GM21528 (cell line): ENCODE measurements around the gene FAM72D.
"Not testable (repeated sequence)": the region's sequence is repeated elsewhere in the genome, so short reads cannot be mapped to it uniquely, and the experiment has no call there.

Experiments
- ATAC-seq: cut with Tn5 transposase; IDR thresholded peaks from one replicate; pipeline ENCODE4 v1.9.1; 2021; ENCODE audit warnings: mild to moderate bottlenecking, moderate library complexity; ENCODE audit not compliant: unreplicated experiment, low FRiP score

The FAM72D gene

DNA sequence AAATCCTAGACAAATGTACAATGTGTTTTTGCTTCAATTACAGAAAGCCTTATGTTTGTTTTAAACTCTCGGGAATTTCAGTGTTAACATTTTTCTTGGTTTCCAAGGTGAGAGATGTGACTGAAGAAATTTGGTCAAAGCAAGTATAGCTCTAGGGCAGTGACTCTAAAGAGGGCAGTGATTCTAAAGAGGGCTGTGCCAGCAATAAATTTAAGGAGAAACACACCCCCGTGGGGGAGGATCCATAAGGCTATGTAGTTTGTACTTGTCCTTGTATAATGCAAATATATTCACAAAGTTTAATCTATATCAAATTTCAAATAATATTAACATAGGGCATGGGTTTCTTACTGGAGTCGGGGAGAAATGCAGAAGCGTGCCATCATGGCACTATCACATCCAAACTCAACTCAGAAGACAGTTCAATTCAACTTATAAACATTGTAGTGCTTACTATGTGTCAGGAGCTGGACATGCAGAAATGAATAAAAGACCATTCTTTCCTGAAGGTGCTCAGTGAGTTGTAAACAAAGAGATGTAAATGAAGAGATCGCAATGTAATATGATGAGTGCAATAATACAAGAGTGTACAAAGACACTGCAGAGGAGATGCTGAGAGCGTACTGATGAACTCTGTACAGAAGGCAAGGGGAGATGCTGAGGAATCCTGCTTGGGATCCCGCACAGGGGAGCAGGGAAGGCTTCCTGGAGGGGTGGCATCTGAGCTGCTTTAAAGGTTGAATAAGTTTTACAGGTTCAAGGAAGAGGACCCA is 13.1 kb upstream of the FAM72D start:
- not testable (repeated sequence) for ATAC-seq

DNA sequence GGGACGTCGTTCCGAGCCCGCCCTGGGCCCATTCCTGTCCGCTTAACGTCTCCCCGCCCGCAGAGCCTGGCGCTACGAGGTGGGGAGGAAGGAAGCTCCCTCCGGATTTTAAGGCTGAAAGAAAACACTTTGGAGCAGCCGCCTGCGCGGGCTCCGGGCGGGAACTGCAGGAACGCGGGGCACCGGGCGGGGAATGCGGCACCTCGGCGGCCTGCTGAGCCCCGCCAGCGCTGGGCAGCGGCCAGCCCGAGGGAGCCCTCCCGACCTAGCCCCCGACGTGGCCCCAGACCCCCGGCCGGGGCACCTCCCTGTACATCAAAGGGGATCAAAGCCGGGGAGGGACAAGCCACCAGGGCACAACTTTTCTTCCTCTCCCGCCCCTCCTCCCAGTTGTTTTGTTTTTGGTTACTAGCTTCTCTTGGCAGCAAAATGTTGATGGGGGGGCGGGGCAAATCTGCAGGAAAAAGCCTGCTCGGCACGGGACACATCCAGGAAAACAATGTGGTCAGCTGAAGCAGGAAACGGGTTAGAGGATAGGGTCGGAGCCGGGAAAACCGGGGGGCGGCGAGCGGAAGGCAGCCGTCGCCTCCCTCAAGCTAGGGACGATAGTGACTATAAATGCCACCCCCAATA is 2.1 kb upstream of the FAM72D start:
- not testable (repeated sequence) for ATAC-seq

DNA sequence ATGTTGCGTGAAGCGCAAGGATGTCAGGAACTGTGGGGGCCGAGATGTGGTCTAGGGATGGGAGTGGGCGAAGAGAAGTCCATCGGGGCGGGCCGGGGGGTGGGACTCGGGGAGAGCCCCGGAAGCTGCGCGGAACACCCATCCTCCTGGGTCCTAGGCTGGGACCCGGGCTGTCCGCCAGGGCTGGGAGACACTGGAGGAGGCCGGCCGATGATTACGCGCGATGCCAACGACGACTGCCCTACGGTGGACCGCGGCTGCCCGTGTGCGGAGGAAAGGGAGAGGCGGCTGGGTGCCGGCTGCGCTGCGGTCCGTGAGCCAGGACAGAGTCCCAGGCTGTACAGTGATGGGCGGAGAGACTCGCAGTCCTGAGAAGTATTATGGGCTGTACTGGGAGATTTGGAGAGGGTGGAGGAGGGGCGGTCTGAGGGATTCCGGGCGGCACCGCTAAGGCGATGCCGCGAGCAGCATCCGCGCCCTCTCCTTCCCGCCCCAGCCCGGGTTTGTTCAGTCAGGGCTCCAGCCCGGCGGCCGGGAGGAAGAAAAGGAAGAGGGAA is 1.0 kb upstream of the FAM72D start:
- ATAC-seq, result peak; percentile 20

DNA sequence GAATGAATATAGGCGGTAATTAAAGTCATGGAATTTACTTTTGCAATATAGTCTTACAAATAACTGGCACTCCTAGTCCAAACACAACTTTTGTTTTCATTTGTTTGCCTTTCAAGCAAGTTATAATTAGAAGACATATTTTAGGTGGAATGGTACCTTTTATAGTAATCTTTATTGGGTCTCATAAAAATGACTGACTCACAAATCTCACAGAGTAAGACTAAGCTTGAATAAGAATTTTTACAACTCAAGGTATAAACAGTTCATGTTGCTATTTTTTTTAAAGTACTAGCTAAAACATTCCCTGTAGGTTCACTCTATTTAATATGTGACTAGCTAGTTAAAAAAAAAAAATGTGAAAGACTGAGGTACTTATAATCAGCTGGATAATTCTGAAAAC is 6.0 kb downstream of the FAM72D start:
- not testable (repeated sequence) for ATAC-seq

DNA sequence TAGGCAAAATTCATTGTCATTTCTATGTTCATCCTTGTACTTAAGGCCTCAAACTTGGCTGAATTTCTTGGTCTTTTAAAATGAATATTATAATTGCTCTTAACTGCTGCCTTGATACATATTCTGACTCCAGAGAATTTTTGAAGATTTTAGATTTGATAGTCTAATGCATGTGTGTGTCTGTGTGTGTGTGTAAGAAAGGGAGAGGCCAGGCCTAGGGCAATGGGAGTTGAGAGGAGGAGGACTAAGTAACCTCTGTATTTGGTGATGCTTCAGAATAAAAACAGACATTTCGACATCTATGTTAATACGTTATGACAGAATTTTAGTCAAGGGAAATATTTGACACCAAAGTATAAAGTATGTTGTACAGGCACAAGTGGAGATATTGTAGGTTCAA is 7.5 kb downstream of the FAM72D start:
- ATAC-seq, result not testable (repeated sequence)

DNA sequence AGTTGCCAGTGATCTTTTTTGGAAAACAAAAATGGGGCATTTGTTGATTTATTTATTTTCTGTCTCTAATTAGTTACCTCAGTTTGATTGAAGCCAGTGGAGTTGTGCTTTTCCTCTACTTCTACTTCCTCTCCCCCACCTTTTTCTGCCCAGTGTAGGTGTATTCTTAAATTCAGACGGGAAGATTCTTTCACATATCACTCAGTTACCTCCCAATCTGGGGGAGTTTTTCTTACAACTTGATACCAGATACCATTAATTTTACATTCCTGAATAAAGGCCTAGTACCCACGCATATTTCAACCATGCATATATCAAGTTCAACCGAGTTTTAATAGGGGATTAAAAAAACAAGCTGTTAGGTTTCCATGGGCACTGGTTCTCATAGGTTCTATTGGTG is 15.9 kb downstream of the FAM72D start:
- ATAC-seq, result not testable (repeated sequence)

DNA sequence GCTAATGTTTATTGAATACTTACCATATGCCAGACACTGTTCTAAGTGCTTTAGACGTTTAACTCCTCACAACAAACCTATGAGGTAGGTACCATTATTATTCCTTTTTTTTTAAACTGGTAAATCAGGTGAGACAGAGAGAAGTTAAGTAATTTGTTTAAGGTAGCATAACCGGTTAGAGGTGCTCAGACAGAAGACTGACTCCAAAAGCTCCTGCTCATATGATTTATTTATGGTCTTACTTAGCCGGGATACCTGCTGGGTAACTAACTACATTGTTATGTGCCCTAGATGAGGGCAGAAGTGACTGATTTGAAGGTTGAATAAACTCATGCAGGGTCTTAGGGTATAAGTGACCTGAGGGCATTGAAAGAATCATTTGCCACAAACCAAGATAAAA is 16.9 kb downstream of the FAM72D start:
- ATAC-seq, result not testable (repeated sequence)

DNA sequence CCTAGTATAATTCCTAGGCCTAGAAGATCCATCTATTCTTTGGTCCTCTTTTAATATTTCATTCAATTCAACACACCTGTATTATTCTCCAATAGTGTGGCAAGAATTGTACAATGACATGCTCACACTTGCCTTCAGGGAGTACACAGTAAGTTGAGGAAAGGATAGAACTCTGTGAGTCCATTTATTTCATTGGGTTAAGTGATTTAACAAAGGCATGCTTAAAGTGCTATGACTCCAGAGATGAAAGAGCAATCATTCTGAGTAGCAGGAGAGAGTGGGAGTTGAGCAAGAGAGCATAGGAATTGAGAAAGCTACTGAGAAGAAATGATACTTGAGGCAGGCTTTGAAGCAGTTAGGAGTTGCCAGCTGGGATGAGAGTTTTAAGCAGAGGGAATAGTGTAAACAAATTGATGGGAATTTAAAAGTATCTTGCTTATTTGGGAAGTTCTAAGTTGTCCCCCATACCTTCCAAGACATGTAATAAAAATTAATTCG is 18.8 kb downstream of the FAM72D start:
- not testable (repeated sequence) for ATAC-seq

DNA sequence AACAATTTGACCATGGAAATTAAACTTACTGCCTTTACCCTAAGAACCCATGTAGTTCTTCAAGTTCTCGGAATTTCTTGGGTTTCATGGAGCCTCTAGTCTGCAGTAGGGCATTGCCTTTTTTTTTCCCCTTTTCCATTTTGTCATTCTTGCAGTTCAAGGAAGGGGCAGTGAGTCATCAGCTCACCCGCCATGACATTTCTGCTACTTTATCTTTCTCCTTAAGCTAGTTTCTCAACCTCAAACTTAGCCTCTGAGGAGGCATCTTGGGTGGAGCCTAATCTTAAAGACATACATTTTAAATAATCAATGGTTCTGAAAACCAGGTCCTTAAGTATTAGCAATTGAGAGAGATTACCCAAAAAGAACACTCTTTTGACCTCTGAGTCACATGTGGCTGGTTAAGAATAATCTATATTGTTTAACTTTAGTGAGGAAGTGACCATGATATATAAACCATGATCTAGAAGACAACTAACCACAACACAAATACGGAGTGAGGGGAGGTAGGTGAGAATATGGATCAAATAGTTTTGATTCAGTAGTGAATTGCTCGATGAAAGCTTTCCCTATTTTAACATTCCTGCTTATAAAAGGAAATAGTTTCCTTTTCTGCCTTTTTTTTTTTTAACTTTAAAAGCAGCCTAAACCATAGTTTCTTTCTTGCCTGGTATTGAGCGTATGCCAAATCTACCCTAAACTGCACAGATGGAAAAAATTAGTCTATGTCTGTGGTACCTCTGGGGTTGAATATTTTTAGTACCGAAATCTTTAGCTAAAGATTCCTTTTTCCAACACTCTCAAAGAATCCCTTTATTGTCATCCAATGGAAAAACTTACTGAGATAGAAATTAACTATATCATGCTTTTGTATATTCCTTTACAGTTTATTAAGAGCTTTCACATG is 20.1 kb downstream of the FAM72D start:
- not testable (repeated sequence) for ATAC-seq

DNA sequence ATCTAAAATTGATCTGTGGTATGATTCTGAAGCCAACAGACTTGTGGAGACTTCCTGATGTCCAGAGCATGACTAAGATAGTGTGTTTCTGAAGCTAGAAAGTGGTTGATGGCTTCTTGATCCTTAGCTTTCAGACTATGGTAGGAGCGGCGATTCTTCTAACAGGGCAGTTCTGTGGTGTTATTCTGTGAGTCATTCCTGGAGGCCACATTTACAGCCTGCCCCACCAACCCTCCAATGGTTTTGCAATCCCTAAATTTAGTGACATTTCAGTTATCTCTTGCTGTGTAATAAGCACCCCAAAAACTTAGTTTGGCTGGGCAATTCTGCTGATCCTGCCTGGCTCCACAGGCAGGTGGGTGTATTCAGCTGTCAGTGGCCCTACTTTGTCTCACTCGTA is 24.1 kb downstream of the FAM72D start:
- not testable (repeated sequence) for ATAC-seq

DNA sequence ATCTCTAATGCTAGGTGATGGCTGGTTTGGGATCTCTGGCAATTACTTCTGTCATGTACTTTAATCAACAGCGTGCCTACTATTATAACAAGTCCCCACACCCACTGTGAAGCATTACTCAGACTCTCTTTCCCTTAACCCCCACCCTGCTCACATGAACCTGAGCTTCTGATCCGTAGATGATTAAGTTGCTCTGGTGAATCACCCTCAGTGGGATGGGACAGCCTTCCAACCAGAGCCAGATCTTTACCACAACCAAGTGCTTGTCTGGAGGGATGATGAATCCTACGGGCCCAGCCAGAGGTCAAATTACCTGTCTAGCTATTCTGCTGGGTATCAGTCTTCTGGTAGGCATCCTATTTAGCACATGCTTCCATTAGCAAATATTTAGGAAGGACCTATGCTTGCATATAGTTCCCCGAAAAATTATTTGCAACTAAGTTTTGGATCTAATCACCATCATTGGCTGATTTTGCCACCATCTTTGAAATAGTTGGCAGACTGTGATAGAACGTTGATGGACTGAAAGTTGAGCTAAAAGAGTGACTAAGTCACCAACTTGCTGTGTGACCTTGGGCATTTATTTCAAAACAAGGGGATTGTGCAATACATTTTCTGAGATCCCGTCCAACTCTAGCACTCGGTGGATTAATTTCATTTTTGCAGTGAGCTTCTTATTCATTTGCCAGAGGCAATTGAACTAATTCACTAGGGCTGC is 26.7 kb downstream of the FAM72D start:
- not testable (repeated sequence) for ATAC-seq

DNA sequence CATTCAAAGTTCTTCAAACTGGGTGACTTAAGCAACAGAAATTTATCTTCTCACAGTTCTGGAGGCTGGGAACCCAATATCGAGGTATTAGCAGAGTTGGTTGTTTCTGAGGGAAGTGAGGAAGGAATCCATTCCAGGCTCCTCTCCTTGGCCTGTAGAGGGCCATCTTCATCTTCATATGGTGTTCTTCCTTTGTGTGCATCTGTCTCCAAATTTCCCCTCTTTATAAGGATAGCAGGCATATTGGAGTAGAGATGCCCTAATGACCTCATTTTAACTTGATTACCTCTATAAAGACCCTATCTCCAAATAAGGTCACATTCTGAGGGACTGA is 27.3 kb downstream of the FAM72D start:
- not testable (repeated sequence) for ATAC-seq

DNA sequence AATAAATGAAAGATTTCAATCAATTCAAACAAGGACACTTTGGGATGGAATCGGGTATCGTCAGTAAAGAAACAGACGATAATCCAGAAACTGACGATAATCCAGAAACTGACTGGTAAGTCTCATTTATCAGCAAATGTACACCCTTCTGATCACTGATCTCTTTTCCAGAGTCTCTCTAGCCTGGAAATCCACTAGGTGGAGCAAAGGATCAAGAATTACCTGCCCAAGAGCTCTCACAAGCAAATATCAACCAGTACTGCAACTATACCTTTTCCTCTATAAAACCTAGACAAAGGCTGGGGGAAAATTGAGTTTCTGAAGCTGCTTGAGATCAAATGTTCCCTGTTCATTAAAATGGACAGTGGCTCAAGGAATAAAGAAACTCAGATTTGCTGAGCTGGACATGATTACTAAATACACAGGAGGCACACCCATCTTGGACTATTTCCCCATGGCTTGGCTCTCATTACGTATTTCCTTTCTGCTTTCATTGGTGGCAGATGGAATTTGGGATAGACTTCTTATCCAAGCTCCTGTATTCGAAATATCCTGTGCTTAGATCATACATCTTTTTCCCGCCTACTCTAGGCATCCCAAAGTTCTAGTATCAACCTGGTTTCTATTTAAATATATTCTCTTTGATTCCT is 28.3 kb downstream of the FAM72D start:
- not testable (repeated sequence) for ATAC-seq

DNA sequence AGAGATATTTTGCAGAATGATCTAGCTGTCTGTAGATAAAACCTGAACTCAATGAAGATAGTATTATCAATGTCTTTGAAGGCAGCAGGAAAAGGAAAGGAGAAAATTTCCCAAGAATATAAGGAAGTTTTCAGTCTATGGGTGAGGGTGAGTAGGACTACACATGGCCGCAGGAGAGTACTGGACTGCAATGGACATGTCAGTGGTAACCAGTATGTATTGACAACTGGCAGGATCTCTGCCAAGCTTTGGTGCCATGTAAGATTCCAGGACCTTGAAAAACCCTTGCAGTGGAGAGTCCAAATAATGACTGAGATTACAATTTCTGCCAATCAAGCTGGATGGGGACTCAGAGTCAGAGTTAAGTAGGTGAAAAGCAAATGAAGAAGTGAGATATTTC is 29.3 kb downstream of the FAM72D start:
- ATAC-seq, result not testable (repeated sequence)

DNA sequence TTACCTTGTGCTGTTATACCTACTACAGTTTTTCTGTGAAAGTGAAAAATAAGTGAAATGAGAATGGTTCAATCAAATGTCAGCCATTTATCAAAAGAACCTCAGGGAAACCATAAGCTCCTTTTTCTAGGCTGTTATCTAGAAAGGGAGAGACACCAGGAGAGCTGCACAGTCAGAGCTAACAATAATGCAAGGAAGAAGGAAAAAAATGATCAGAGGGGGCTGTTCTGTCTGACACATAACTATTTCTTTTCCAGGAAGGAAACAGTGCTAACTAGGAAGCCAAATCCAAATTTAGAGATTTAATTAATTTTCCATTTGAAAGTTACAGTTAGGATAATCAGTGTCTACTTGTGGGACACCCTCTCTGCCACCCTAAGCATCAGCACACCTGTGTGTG is 31.4 kb downstream of the FAM72D start:
- not testable (repeated sequence) for ATAC-seq

DNA sequence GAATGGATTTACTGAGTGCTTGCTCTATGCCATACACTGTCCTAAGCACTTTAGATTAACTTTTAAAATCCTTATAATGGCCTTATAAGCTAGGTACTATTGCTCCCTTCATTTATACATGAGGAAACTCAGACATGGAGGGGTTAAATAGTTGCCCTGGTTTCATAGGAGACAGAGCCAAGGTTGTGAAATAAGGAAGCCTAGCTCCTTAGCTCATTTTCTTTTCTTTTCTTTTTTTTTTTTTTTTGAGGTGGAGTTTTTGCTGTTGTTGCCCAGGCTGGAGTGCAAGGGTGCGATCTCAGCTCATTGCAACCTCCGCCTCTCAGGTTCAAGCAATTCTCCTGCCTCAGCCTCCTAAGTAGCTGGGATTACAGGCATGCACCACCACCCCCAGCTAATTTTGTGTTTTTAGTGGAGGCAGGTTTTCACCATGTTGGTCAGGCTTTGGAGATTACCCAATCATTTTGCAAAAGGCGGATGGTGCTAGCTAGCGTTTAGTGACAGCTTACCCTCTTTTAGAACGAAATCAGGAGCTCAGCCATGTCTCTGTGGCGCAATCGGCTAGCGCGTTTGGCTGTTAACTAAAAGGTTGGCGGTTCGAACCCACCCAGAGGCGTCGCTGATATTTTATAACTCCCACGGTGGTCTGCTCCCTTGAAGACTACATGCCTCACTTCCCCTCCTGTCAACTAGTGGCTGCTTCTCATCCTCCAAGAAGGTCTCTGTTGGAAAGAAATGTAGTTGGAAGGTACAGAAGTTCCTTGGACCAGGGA is 33.1 kb downstream of the FAM72D start:
- not testable (repeated sequence) for ATAC-seq

DNA sequence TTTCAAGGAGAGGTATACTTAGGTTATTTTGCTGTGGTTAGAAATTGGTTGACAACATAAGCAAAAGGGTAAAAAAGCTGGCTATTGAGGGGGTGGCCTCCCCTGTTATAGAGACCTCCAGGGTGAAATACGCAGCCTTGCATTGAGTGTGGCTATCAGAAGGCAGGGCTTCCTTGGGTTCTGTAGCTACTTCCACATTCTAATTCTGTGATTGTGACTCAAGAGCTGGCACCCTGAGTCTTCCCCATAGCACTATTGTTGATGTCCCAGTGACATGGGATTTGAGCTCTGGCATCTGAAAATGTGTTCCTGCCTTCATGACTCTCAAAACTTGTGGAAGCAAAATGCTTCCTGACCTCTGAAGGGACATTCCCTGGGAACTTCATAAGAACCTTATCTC is 38.7 kb downstream of the FAM72D start:
- ATAC-seq, result not testable (repeated sequence)

DNA sequence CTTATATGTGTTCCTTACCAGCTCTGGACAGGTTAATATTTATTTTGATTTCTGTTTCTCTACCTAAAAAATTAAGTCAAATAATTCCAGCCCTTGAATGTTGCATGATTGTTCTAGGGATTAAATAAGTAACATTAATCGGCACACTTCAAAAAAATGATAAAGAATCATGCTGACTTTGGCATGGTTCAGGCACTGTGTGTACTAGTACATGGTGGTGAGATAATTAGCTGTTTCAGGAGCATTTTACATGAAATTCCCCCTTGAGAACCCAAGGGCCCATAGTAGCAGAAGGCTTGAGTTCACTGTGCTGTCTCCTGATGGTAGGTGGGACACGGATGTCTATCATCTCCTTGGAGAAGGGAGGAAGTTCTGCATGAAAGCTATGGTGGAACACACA is 44.8 kb downstream of the FAM72D start:
- ATAC-seq, result not testable (repeated sequence)
